Esophagus muscularis mucosa (tissue), 4 donors: Measurements from ENCODE around the gene OR13G1. TPM values are rescaled to one million over a fixed set of nuclear protein-coding genes. Genes with fewer than 3 reads are reported as not detected.
"Not testable (repeated sequence)": the region's sequence is repeated elsewhere in the genome, so short reads cannot be mapped to it uniquely, and the experiment has no call there.

Experiments
- DNase-seq: peaks from one replicate; pipeline ENCODE4 v3.0.0-alpha.2; 2017; ENCODE audit errors: extremely low spot score
- H3K27ac ChIP-seq, 4 donors: fragments of 200-600 bp; sonication (generic); replicated peaks in 1 of 4; 1 replicate in 3 of 4; 2 replicates in 1 of 4; pipeline ENCODE4 v1.5.1; 2016 to 2019; ENCODE audit warnings: mild to moderate bottlenecking in 1 of 4
- H3K27me3 ChIP-seq, 4 donors: fragments of 200-600 bp; sonication (generic); one replicate each; pipeline versions ENCODE4 v1.5.1 to v1.6.0; 2016 to 2019
- H3K36me3 ChIP-seq, 4 donors: fragments of 200-600 bp; sonication (generic); one replicate each; pipeline ENCODE4 v1.5.1; 2016 to 2019
- H3K4me1 ChIP-seq, 4 donors: fragments of 200-600 bp; sonication (generic); one replicate each; pipeline ENCODE4 v1.5.1; 2016 to 2019
- H3K4me3 ChIP-seq, 4 donors: fragments of 200-600 bp; sonication (generic); 1 replicate in 2 of 4; 2 replicates in 2 of 4; pipeline ENCODE4 v1.5.1; 2016 to 2019; ENCODE audit warnings: mild to moderate bottlenecking in 4 of 4, moderate library complexity in 1 of 4
- H3K9me3 ChIP-seq, 4 donors: fragments of 200-600 bp; sonication (generic); 1 replicate in 3 of 4; 2 replicates in 1 of 4; pipeline ENCODE4 v1.5.1; 2016 to 2019
- CTCF ChIP-seq, 3 experiments: fragments of 200-600 bp in 2 of 3; fragments of 450-650 bp in 1 of 3; sonication (generic) in 2 of 3; IDR thresholded peaks; one replicate each; pipeline ENCODE4 v1.5.1; 2017 to 2019; ENCODE audit warnings: antibody characterized with exemption in 3 of 3, mild to moderate bottlenecking in 2 of 3, moderate library complexity in 1 of 3
- EP300 ChIP-seq: sonication (generic); formaldehyde crosslinking; IDR thresholded peaks from one replicate; pipeline ENCODE4 v1.6.1; 2017; ENCODE audit warnings: antibody characterized with exemption
- POLR2A ChIP-seq: fragments of 450-650 bp; IDR thresholded peaks from one replicate; pipeline ENCODE4 v1.6.1; 2017; ENCODE audit warnings: antibody characterized with exemption, moderate library complexity, mild to moderate bottlenecking, low read depth
- POLR2AphosphoS5 ChIP-seq, 2 donors: sonication (generic); formaldehyde crosslinking; IDR thresholded peaks; one replicate each; pipeline ENCODE4 v1.6.1; 2017; ENCODE audit warnings: antibody characterized with exemption in 2 of 2
- WGBS: methylation state at CpG from one replicate; pipeline ENCODE4 v1.1.5; 2018; 5-methylcytosine and 5-hydroxymethylcytosine counted together
- intact Hi-C: fragments of 100-400 bp; cut with DNase I; formaldehyde crosslinking; loops from one replicate; pipeline ENCODE4 v1.15.1; 2023
- total RNA-seq, 4 donors: library from RNA; depleted of rRNA; stranded (reverse); fragments of >200 nt; gene quantifications; one replicate each; pipeline versions ENCODE4 v1.1.0 to v1.2.1, GENCODE V29; 2016

OR13G1 gene
- not detected for total RNA-seq

- Histone ChIP-seq H3K9me3 (no peaks in the 10 kb centered on the region), H3K27me3 (no peaks in the 10 kb centered on the region), H3K27ac (no peak within 1 kb of the TSS), H3K36me3 (no peaks in the 10 kb centered on the region), H3K4me1 (no peaks in the 10 kb centered on the region), H3K4me3 (no peak within 1 kb of the TSS)
- DNase-seq = no peak
- WGBS = 83% methylated on average over 1 of the region's 1 CpG
- no peak for TF ChIP-seq POLR2AphosphoS5 (IDR thresholded peaks at IDR 0.05)
- TF ChIP-seq CTCF (IDR thresholded peaks at IDR 0.05) = no peak
- TF ChIP-seq EP300 = no peak
- no peak for TF ChIP-seq POLR2A
- intact Hi-C loops = no loop called here
Observed at GRCh38 chr1:247679639-247680038, at the start of gene OR13G1. Gene OR13G1 (minus strand): TSS chr1:247679739. CDS start chr1:247673041, 6,698 bp downstream.

GRCh38 chr1:247721222-247721621 lies 41.7 kb upstream of the OR13G1 start:
- intact Hi-C loops = no loop called here
- 88% methylated on average over 4 of the region's 4 CpGs for WGBS
- TF ChIP-seq POLR2AphosphoS5 (IDR thresholded peaks at IDR 0.05) (no peak), POLR2A (no peak), EP300 (no peak), CTCF (IDR thresholded peaks at IDR 0.05) (no peak)
- DNase-seq = no peak
- Histone ChIP-seq H3K4me1 (no peaks in the 10 kb centered on the region), H3K4me3 (no peak overlapping the region), H3K9me3 (peaks cover 0 to 10% (median 2%) of the 10 kb centered on the region in 4 donors), H3K36me3 (no peaks in the 10 kb centered on the region), H3K27me3 (no peaks in the 10 kb centered on the region), H3K27ac (no peak overlapping the region)

- Histone ChIP-seq H3K36me3 (no peaks in the 10 kb centered on the region), H3K4me1 (no peaks in the 10 kb centered on the region), H3K27me3 (no peaks in the 10 kb centered on the region), H3K9me3 (peaks cover 0 to 10% (median 2%) of the 10 kb centered on the region in 4 donors), H3K4me3 (no peak within 1 kb of the TSS), H3K27ac (no peak within 1 kb of the TSS)
- no peak for TF ChIP-seq CTCF (IDR thresholded peaks at IDR 0.05)
- no peak for TF ChIP-seq EP300
- no peak for TF ChIP-seq POLR2AphosphoS5 (IDR thresholded peaks at IDR 0.05)
- no peak for TF ChIP-seq POLR2A
- DNase-seq = no peak
- intact Hi-C loops = no loop called here
- WGBS = 78% methylated on average over 3 of the region's 3 CpGs
Observed at GRCh38 chr1:247716546-247716945, 37.0 kb upstream of the OR13G1 start, which contains the start of gene OR6F1. Gene OR6F1 (minus strand): TSS chr1:247716646. CDS start chr1:247712755, 3,891 bp downstream.

GRCh38 chr1:247713753-247714152 lies 34.2 kb upstream of the OR13G1 start:
- no peak overlapping the region for H3K4me3 ChIP-seq
- intact Hi-C loops = no loop called here
- DNase-seq = no peak
- H3K36me3 ChIP-seq = no peaks in the 10 kb centered on the region
- 89% methylated on average over 7 of the region's 7 CpGs for WGBS
- no peaks in the 10 kb centered on the region for H3K27me3 ChIP-seq
- no peak overlapping the region for H3K27ac ChIP-seq
- TF ChIP-seq POLR2A (no peak), EP300 (no peak), CTCF (IDR thresholded peaks at IDR 0.05) (no peak), POLR2AphosphoS5 (IDR thresholded peaks at IDR 0.05) (no peak)
- no peaks in the 10 kb centered on the region for H3K4me1 ChIP-seq
- no peaks in the 10 kb centered on the region for H3K9me3 ChIP-seq

- H3K4me3 ChIP-seq, H3K27me3 ChIP-seq, H3K36me3 ChIP-seq, DNase-seq, H3K27ac ChIP-seq, H3K9me3 ChIP-seq, intact Hi-C loops, H3K4me1 ChIP-seq: not testable (repeated sequence)
- WGBS = 93% methylated on average over 8 of the region's 8 CpGs
Observed at GRCh38 chr1:247710681-247711080, 31.1 kb upstream of the OR13G1 start.
